B cell (primary cell): Measurements from ENCODE around the gene IRF8.

Experiments
- CTCF ChIP-seq: fragments of 200-600 bp; IDR thresholded peaks from one replicate; pipeline ENCODE4 v1.8.0; 2022; ENCODE audit warnings: antibody characterized with exemption, mild to moderate bottlenecking
- EZH2 ChIP-seq: IDR thresholded peaks from 2 replicates; pipeline ENCODE4 v1.6.1; 2012; ENCODE audit warnings: borderline replicate concordance, low read depth, mild to moderate bottlenecking, moderate library complexity, low read length; ENCODE audit not compliant: insufficient read depth, poor library complexity, severe bottlenecking

DNA sequence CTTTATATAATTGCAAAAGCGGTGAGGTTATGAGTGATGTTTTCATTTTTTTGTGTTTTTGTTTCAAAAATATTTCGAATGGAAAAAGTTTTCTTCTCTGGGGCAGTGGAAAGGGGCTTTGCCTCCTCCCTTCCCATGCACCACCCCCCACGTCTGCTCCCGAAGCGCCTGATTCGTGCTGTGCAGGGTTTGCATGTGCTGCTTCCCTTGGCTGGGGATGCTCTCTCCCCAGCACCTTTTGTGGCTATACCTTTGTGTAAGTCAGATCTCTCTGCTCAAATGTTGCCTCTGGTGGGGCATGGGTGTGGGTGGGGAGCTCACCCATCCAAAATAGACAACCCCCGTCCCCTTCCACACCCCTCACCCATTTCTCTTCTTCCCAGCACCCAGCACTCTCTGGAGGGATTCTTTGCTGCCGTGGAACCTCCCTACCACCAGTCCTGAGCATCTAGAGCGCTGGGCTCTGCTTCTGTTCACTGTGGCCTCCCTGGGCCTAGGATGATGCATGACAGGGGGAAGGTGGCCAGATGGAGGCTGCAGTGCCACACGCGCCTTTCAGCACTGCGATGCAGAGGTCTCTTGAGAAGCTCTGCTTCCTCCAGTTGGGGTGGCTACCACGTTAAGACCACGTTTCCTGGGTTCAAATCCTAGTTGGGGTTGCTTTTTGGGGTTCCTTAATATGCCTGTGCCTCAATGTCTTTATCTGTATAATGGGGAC is 71.2 kb downstream of the IRF8 start:
- no peak for TF ChIP-seq EZH2
- no peak for TF ChIP-seq CTCF
